IMR-90 (cell line): ENCODE data around the gene FAAP100. TPM values are rescaled to one million over a fixed set of nuclear protein-coding genes. Genes with fewer than 3 reads are reported as not detected.

Source experiments
- ATAC-seq: fragments of 200-7000 bp; cut with Tn5 transposase; 2 replicates; pipeline ENCODE4 v1.9.1; 2020; ENCODE audit warnings: low read depth, mild to moderate bottlenecking, moderate library complexity
- BruUV-seq: library from RNA; stranded (reverse); fragments of 400-500 nt; replicated peaks from 2 replicates; lab custom pipeline; 2021; lab: Mats Ljungman, UMichigan
- CTCF ChIA-PET: fragments of 300-600 bp; formaldehyde crosslinking; extraction: SDS; loops from one replicate; lab custom pipeline; 2021; ENCODE audit warnings: antibody characterized with exemption; lab: Yijun Ruan, JAX
- POLR2A ChIA-PET: fragments of 300-600 bp; sonication (Branson Sonifier 250); formaldehyde crosslinking; loops from one replicate; lab custom pipeline; 2022; ENCODE audit warnings: antibody characterized with exemption; ENCODE audit not compliant: unreplicated experiment; lab: Charles Lee
- DNase-seq: peaks from one replicate; pipeline ENCODE4 v3.0.0; 2013
- H2AFZ ChIP-seq: replicated peaks from 2 replicates; pipeline ENCODE3; 2013; ENCODE audit warnings: low read length, mild to moderate bottlenecking; ENCODE audit not compliant: poor library complexity
- H2AK5ac ChIP-seq: 2 replicates; pipeline ENCODE4 v1.6.1; 2013; ENCODE audit warnings: low read depth, low read length, inconsistent platforms
- H2AK9ac ChIP-seq: replicated peaks from 2 replicates; pipeline ENCODE3; 2013; ENCODE audit warnings: mild to moderate bottlenecking, low read depth, low read length, moderate library complexity; ENCODE audit not compliant: poor library complexity
- H2BK120ac ChIP-seq: 2 replicates; pipeline ENCODE4 v1.6.1; 2013; ENCODE audit warnings: low read depth, low read length, inconsistent platforms
- H2BK15ac ChIP-seq: 3 replicates; pipeline ENCODE4 v1.6.1; 2013; ENCODE audit warnings: low read depth, low read length, inconsistent platforms
- H2BK20ac ChIP-seq: 2 replicates; pipeline ENCODE4 v1.6.1; 2013; ENCODE audit warnings: low read depth, mild to moderate bottlenecking, inconsistent platforms, low read length, moderate library complexity
- H2BK5ac ChIP-seq: 2 replicates; pipeline ENCODE4 v1.6.1; 2013; ENCODE audit warnings: mild to moderate bottlenecking, low read depth, low read length, inconsistent platforms; ENCODE audit not compliant: poor library complexity, severe bottlenecking
- H3K14ac ChIP-seq: replicated peaks from 2 replicates; pipeline ENCODE4 v1.6.1; 2013; ENCODE audit warnings: low read depth, low read length, inconsistent platforms
- H3K18ac ChIP-seq: 2 replicates; pipeline ENCODE4 v1.6.1; 2013; ENCODE audit warnings: low read depth, low read length, control low read depth
- H3K23ac ChIP-seq: 2 replicates; pipeline ENCODE4 v1.6.1; 2013; ENCODE audit warnings: low read depth, low read length, inconsistent platforms
- H3K27ac ChIP-seq: 2 replicates; pipeline ENCODE4 v1.5.1; 2013; ENCODE audit warnings: mild to moderate bottlenecking, control low read depth, low read length; ENCODE audit not compliant: insufficient read depth
- H3K27me3 ChIP-seq: 2 replicates; pipeline ENCODE4 v1.6.1; 2013; ENCODE audit warnings: low read length; ENCODE audit not compliant: control insufficient read depth, insufficient read depth
- H3K36me3 ChIP-seq: 2 replicates; pipeline ENCODE4 v1.6.1; 2013; ENCODE audit warnings: low read length, mixed read lengths; ENCODE audit not compliant: control insufficient read depth, insufficient read depth
- H3K4ac ChIP-seq: 2 replicates; pipeline ENCODE4 v1.6.1; 2013; ENCODE audit warnings: low read depth, low read length, inconsistent platforms
- H3K4me1 ChIP-seq: 2 replicates; pipeline ENCODE4 v1.6.1; 2013; ENCODE audit warnings: low read length, mixed read lengths; ENCODE audit not compliant: control insufficient read depth, insufficient read depth
- H3K4me2 ChIP-seq: 2 replicates; pipeline ENCODE4 v1.6.1; 2013; ENCODE audit warnings: low read depth, mild to moderate bottlenecking, control low read depth, low read length, moderate library complexity
- H3K4me3 ChIP-seq: 2 replicates; pipeline ENCODE4 v1.5.1; 2013; ENCODE audit warnings: low read depth, mild to moderate bottlenecking, control low read depth, low read length, moderate library complexity; ENCODE audit not compliant: insufficient read depth
- H3K56ac ChIP-seq: 2 replicates; pipeline ENCODE4 v1.6.1; 2013; ENCODE audit warnings: low read length, inconsistent platforms; ENCODE audit not compliant: insufficient read depth; ENCODE audit errors: extremely low read depth
- H3K79me1 ChIP-seq, 2 experiments: 2 replicates each; pipeline ENCODE4 v1.6.1; 2013; ENCODE audit warnings: low read length in 2 of 2, inconsistent platforms in 1 of 2, low read depth in 1 of 2
- H3K9ac ChIP-seq: 2 replicates; pipeline ENCODE4 v1.6.1; 2013; ENCODE audit warnings: low read depth, low read length, control low read depth
- H3K9me1 ChIP-seq: 2 replicates; pipeline ENCODE4 v1.6.1; 2013; ENCODE audit warnings: low read length, inconsistent platforms; ENCODE audit not compliant: insufficient read depth
- H3K9me3 ChIP-seq: 2 replicates; pipeline ENCODE4 v1.6.1; 2013; ENCODE audit warnings: low read length; ENCODE audit not compliant: control insufficient read depth, insufficient read depth
- H4K20me1 ChIP-seq: 2 replicates; pipeline ENCODE4 v1.6.1; 2013; ENCODE audit warnings: low read length, inconsistent platforms; ENCODE audit not compliant: insufficient read depth
- H4K5ac ChIP-seq: 2 replicates; pipeline ENCODE4 v1.6.1; 2013; ENCODE audit warnings: mild to moderate bottlenecking, low read depth, low read length, control low read depth
- H4K8ac ChIP-seq, 2 experiments: 2 replicates each; pipeline ENCODE4 v1.6.1; 2013; ENCODE audit warnings: low read depth in 2 of 2, low read length in 2 of 2, control low read depth in 1 of 2, inconsistent platforms in 1 of 2
- H4K91ac ChIP-seq: 2 replicates; pipeline ENCODE4 v1.6.1; 2013; ENCODE audit warnings: low read depth, low read length, inconsistent platforms; ENCODE audit not compliant: insufficient read depth
- ELK1 ChIP-seq: fragments of 150-350 bp; IDR thresholded peaks from 2 replicates; pipeline ENCODE4 v1.6.1; 2016; ENCODE audit warnings: low read depth, mild to moderate bottlenecking, low read length, moderate library complexity, borderline replicate concordance
- POLR2A ChIP-seq: IDR thresholded peaks from 2 replicates; pipeline ENCODE4 v1.6.1; 2012; ENCODE audit warnings: mild to moderate bottlenecking, low read depth, low read length
- WGBS, 2 experiments: methylation state at CpG; one replicate each; pipeline versions ENCODE4 v1.1.5 to v1.1.7; 2013; ENCODE audit warnings: missing lambda C conversion rate in 2 of 2; ENCODE audit not compliant: insufficient read length in 1 of 2; ENCODE audit errors: extremely low coverage in 2 of 2; 5-methylcytosine and 5-hydroxymethylcytosine counted together
- dilution Hi-C: fragments of 300-500 bp; cut with HindIII; formaldehyde crosslinking; loops from one replicate; pipeline ENCODE4 v1.14.3; 2018; ENCODE audit warnings: low sequenced_read_pairs; ENCODE audit not compliant: unreplicated experiment
- in situ Hi-C: fragments of 300-500 bp; cut with MboI; formaldehyde crosslinking; loops from 3 replicates; pipeline ENCODE4 v1.14.3; 2019; ENCODE audit warnings: low sequenced_read_pairs, inconsistent platforms, mixed read lengths
- intact Hi-C: fragments of 100-400 bp; cut with micrococcal nuclease; formaldehyde crosslinking; loops from 2 replicates; pipeline ENCODE4 v1.10.0; 2022
- polyA plus RNA-seq, 3 experiments: library from polyadenylated mRNA; depleted of rRNA; stranded (reverse); fragments of >200 nt; gene quantifications; 2 replicates each; pipeline ENCODE4 v1.2.3, GENCODE V29; 2012; ENCODE audit warnings: low replicate concordance in 1 of 3
- total RNA-seq: library from RNA; depleted of rRNA; stranded (reverse); fragments of >200 nt; gene quantifications from 2 replicates; pipeline ENCODE4 v1.2.3, GENCODE V29; 2012

The FAAP100 gene
- total and polyA plus RNA-seq, 2 of the 4 experiments (the other 2 are of a cell fraction) = 7.9 to 24.8 TPM

GRCh38 chr17:81553018-81553615 lies 964 bp upstream of the FAAP100 start:
- dilution Hi-C loops = no loop called here
- Histone ChIP-seq H2BK15ac (no peak overlapping the region), H3K9me3 (no peaks in the 10 kb centered on the region), H2BK120ac (peak overlapping the region; percentile 53), H3K36me3 (peaks cover 33% of the 10 kb centered on the region), H4K91ac (peak overlapping the region; percentile 63; the same call in 1 of the 2 replicates), H3K79me1 (peaks cover 17 to 77% of the 10 kb centered on the region in 2 experiments; a peak in 3 of 4 replicates), H2AFZ (peak overlapping the region; percentile 96), H2AK9ac (peak overlapping the region; percentile 100), H2BK20ac (no peak overlapping the region; the same call in 1 of the 2 replicates), H3K23ac (peak overlapping the region; percentile 82; the same call in 1 of the 2 replicates), H3K27ac (peak overlapping the region; percentile 77), H3K4ac (peak overlapping the region; percentile 96), H3K14ac (peak overlapping the region; percentile 78), H3K4me2 (peak overlapping the region; percentile 96), H3K56ac (peak overlapping the region; percentile 50; the same call in 1 of the 2 replicates), H4K20me1 (peaks cover 51% of the 10 kb centered on the region), H3K9me1 (peaks cover 17% of the 10 kb centered on the region), H4K5ac (no peak overlapping the region), H3K27me3 (no peaks in the 10 kb centered on the region), H3K4me1 (peaks cover 22% of the 10 kb centered on the region), H2AK5ac (peak overlapping the region; percentile 67), H3K18ac (no peak overlapping the region), H2BK5ac (peak overlapping the region; percentile 87), H4K8ac (peak overlapping the region; percentile 66 to 81), H3K9ac (peak overlapping the region; percentile 81), H3K4me3 (peak overlapping the region; percentile 100)
- TF ChIP-seq POLR2A (peak; percentile 24; the same call in 1 of the 2 replicates), ELK1 (no peak)
- CTCF ChIA-PET = no interaction called here
- intact Hi-C loops = loop anchor here (1.0 kb wide), 1 partner anchor 48 kb away; no protein-coding TSS in a partner anchor
- in situ Hi-C loops = no loop called here
- no TSS peak for BruUV-seq
- DNase-seq (peak; percentile 66), ATAC-seq (peak; percentile 63)
- WGBS, 2 experiments = 0% methylated on average over 3 of the region's 19 CpGs; no CpG with 5 or more reads in 1 of the 2 experiments
- POLR2A ChIA-PET = no interaction called here
